ENCODE data around the gene C22orf23.

DNA sequence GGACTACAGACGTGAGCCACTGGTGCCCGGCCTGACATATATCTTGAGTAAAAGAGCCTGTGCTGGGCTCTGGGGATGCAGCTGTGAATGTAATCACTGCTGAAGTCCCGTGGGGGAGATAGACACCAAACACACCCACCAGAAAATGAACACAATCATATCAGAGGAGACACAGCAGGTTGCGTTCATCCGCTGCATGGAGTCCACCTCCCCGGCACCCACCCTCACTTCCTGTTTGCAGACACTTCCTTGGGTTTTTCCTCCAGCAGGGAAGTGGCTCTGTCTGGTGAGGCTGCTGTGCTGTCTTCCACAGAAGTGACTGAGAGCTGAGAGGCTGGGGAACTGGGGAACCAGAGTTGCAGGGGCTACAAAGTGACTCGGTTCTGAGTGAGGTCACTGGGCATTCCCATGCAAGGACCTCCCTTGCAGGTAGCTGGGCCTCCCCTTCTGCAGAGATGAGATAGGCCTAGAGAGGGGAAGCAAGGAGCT lies 40.1 kb downstream of the C22orf23 start:
- TF ChIP-seq STAT3 (IDR thresholded peaks at IDR 0.05; ENCODE audit: low read depth, low read length) (no peak), POLR2AphosphoS5 (IDR thresholded peaks at IDR 0.05; ENCODE audit: low read length) (no peak), SMC3 (IDR thresholded peaks at IDR 0.05; ENCODE audit: borderline replicate concordance, low read length) (no peak)
- TF ChIP-seq, protein P1, sequence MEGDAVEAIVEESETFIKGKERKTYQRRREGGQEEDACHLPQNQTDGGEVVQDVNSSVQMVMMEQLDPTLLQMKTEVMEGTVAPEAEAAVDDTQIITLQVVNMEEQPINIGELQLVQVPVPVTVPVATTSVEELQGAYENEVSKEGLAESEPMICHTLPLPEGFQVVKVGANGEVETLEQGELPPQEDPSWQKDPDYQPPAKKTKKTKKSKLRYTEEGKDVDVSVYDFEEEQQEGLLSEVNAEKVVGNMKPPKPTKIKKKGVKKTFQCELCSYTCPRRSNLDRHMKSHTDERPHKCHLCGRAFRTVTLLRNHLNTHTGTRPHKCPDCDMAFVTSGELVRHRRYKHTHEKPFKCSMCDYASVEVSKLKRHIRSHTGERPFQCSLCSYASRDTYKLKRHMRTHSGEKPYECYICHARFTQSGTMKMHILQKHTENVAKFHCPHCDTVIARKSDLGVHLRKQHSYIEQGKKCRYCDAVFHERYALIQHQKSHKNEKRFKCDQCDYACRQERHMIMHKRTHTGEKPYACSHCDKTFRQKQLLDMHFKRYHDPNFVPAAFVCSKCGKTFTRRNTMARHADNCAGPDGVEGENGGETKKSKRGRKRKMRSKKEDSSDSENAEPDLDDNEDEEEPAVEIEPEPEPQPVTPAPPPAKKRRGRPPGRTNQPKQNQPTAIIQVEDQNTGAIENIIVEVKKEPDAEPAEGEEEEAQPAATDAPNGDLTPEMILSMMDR (IDR thresholded peaks at IDR 0.05 in 2 of 3, conservative IDR thresholded peaks at IDR 0.05 in 1 of 3; ENCODE audit: control insufficient read depth in 2 of 3, extremely low read depth in 1 of 3, insufficient read depth in 1 of 3, low read depth in 3 of 3, low read length in 3 of 3), result no peak
- TF ChIP-seq, protein P2, sequence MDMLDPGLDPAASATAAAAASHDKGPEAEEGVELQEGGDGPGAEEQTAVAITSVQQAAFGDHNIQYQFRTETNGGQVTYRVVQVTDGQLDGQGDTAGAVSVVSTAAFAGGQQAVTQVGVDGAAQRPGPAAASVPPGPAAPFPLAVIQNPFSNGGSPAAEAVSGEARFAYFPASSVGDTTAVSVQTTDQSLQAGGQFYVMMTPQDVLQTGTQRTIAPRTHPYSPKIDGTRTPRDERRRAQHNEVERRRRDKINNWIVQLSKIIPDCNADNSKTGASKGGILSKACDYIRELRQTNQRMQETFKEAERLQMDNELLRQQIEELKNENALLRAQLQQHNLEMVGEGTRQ (IDR thresholded peaks at IDR 0.05; ENCODE audit: borderline replicate concordance, low read depth, low read length), result no peak
- TF ChIP-seq, protein P3, sequence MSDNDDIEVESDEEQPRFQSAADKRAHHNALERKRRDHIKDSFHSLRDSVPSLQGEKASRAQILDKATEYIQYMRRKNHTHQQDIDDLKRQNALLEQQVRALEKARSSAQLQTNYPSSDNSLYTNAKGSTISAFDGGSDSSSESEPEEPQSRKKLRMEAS (IDR thresholded peaks at IDR 0.05; ENCODE audit: low read depth, low read length), result no peak

All from GM12878 (cell line).